Stimulated activated CD4-positive, alpha-beta T cell treated with anti-CD3 and anti-CD28 coated beads, Interleukin-4, amount 100 ng/mL, for 48 hours (primary cell): ENCODE data around the gene NRL.
A peak's percentile ranks its signal among the peaks of the same experiment; 100 is the strongest.

Source experiments
- DNase-seq, 2 donors: peaks; one replicate each; pipeline ENCODE4 v3.0.0-alpha.2; 2020; ENCODE audit warnings: low read depth in 2 of 2

The NRL gene

GRCh38 chr14:24144451-24144850 lies 29.7 kb upstream of the NRL start:
- no peak for DNase-seq

GRCh38 chr14:24143511-24143910 lies 28.8 kb upstream of the NRL start:
- DNase-seq: no peak

- peak; percentile 99 to 100 for DNase-seq
Observed at GRCh38 chr14:24141097-24141880, 26.5 kb upstream of the NRL start, which contains the start of gene EMC9. TSS of gene EMC9 (minus strand) at chr14:24141591. CDS start at chr14:24141304, 287 bp downstream.

- DNase-seq: no peak
Observed at GRCh38 chr14:24139272-24139934, 24.7 kb upstream of the NRL start.

GRCh38 chr14:24138396-24139271 lies 23.9 kb upstream of the NRL start:
- no peak for DNase-seq

- no peak for DNase-seq
Observed at GRCh38 chr14:24137529-24138395, 23.0 kb upstream of the NRL start.

- DNase-seq: no peak
Observed at GRCh38 chr14:24136684-24137528, 22.2 kb upstream of the NRL start.

GRCh38 chr14:24135834-24136683 lies 21.3 kb upstream of the NRL start, which contains the start of gene PSME1:
TSS of gene PSME1 (plus strand) at chr14:24136194. CDS start at chr14:24136263, 69 bp downstream.
- DNase-seq: peak; percentile 90 to 95

GRCh38 chr14:24135584-24135833 lies 20.8 kb upstream of the NRL start:
- no peak for DNase-seq

GRCh38 chr14:24133735-24134134 lies 19.0 kb upstream of the NRL start:
- no peak for DNase-seq

GRCh38 chr14:24132976-24133375 lies 18.2 kb upstream of the NRL start:
- DNase-seq: no peak

- DNase-seq: no peak
Observed at GRCh38 chr14:24132061-24132685, 17.4 kb upstream of the NRL start.

- DNase-seq: no peak
Observed at GRCh38 chr14:24131549-24131966, 16.8 kb upstream of the NRL start.

GRCh38 chr14:24130717-24131548 lies 16.2 kb upstream of the NRL start:
- no peak for DNase-seq

GRCh38 chr14:24130380-24130716 lies 15.6 kb upstream of the NRL start, which contains the start of gene FITM1:
TSS of gene FITM1 (plus strand) at chr14:24130659. CDS start at chr14:24131564, 905 bp downstream.
- no peak for DNase-seq

GRCh38 chr14:24129410-24129998 lies 14.8 kb upstream of the NRL start:
- no peak for DNase-seq

- DNase-seq: no peak
Observed at GRCh38 chr14:24127673-24128072, 12.9 kb upstream of the NRL start.

- no peak for DNase-seq
Observed at GRCh38 chr14:24126939-24127338, 12.2 kb upstream of the NRL start.
